GM12891 (cell line): ENCODE data around the gene GSG1.

Experiments
- POLR2A ChIP-seq: IDR thresholded peaks from 2 replicates; pipeline ENCODE4 v1.6.1; 2011; ENCODE audit warnings: low read depth, low read length, control low read depth
- POLR2AphosphoS5 ChIP-seq: IDR thresholded peaks from 2 replicates; pipeline ENCODE4 v1.6.1; 2011; ENCODE audit warnings: low read depth, low read length, control low read depth
- TAF1 ChIP-seq: IDR thresholded peaks from 2 replicates; pipeline ENCODE4 v1.6.1; 2011; ENCODE audit warnings: low read depth, low read length, control low read depth

GRCh38 chr12:13041224-13041623 lies 62.2 kb downstream of the GSG1 start:
- TF ChIP-seq POLR2AphosphoS5: no peak
- no peak for TF ChIP-seq POLR2A
- TF ChIP-seq TAF1: no peak
